Kidney (tissue), 14 donors: ENCODE data around the gene RPUSD1. TPM values are rescaled to one million over a fixed set of nuclear protein-coding genes. Genes with fewer than 3 reads are reported as not detected.

ENCODE experiments used
- DNase-seq, 5 donors: peaks; one replicate each; pipeline ENCODE4 v3.0.0-alpha.2; 2013 to 2020
- FAIRE-seq: peaks from 2 replicates; lab custom pipeline; 2012; peaks lifted over from hg19 to GRCh38; lab: Jason Lieb, UNC
- H3K27ac ChIP-seq, 2 donors: one replicate each; pipeline ENCODE4 v1.7.0; 2013; ENCODE audit warnings: low read depth in 2 of 2, low read length in 2 of 2, inconsistent platforms in 1 of 2
- H3K27me3 ChIP-seq: one replicate; pipeline ENCODE4 v1.7.1; 2013; ENCODE audit warnings: low read length, inconsistent platforms; ENCODE audit not compliant: control insufficient read depth, insufficient read depth
- H3K36me3 ChIP-seq, 3 donors: one replicate each; pipeline versions ENCODE4 v1.7.0 to v1.7.1; 2013; ENCODE audit warnings: low read length in 3 of 3, control low read depth in 1 of 3, inconsistent platforms in 1 of 3; ENCODE audit not compliant: insufficient read depth in 3 of 3, control insufficient read depth in 2 of 3
- H3K4me1 ChIP-seq, 3 donors: one replicate each; pipeline versions ENCODE4 v1.7.0 to v1.7.1; 2013; ENCODE audit warnings: low read length in 3 of 3, inconsistent platforms in 1 of 3, low read depth in 1 of 3; ENCODE audit not compliant: control insufficient read depth in 2 of 3, insufficient read depth in 2 of 3
- H3K4me3 ChIP-seq, 3 donors: one replicate each; pipeline versions ENCODE4 v1.7.0 to v1.8.1; 2013; ENCODE audit warnings: low read length in 3 of 3, control low read depth in 1 of 3, inconsistent platforms in 1 of 3
- H3K9ac ChIP-seq, 3 donors: one replicate each; pipeline versions ENCODE4 v1.7.0 to v1.7.1; 2013; ENCODE audit warnings: low read length in 3 of 3, control low read depth in 1 of 3, inconsistent platforms in 1 of 3
- H3K9me3 ChIP-seq, 3 donors: one replicate each; pipeline versions ENCODE4 v1.7.0 to v1.7.1; 2013; ENCODE audit warnings: low read length in 3 of 3, control low read depth in 1 of 3, inconsistent platforms in 1 of 3; ENCODE audit not compliant: control insufficient read depth in 2 of 3, insufficient read depth in 1 of 3
- CTCF ChIP-seq: IDR thresholded peaks from 3 replicates; pipeline ENCODE4 v1.5.1; 2012; ENCODE audit warnings: mild to moderate bottlenecking, moderate library complexity, borderline replicate concordance; ENCODE audit not compliant: insufficient read depth; ENCODE audit errors: extremely low read depth
- intact Hi-C: fragments of 100-400 bp; cut with DNase I; formaldehyde crosslinking; loops from one replicate; pipeline ENCODE4 v1.11.1; 2022
- polyA plus RNA-seq: library from polyadenylated mRNA; stranded (reverse); fragments of 350-450 nt; fragmentation: Illumina TruSeq; extraction: RNeasy Lipid Tissue Mini Kit (QIAGEN cat#74804); gene quantifications from one replicate; pipeline ENCODE4 v1.2.3, GENCODE V29; 2014; ENCODE audit warnings: low read depth, low replicate concordance; ENCODE audit not compliant: insufficient read depth
- total RNA-seq: library from RNA; stranded (reverse); fragmentation: NEBNext Ultra II Directional; extraction: Animal tissue kit (Norgen Biotek cat#: 25700); gene quantifications from one replicate; pipeline ENCODE4 v1.2.1, GENCODE V29; 2021
- donor health status: control.
- donor health status: control.
- donor health status: control.
- donor health status: control.
- donor health status: control.
- donor health status: DM: yes; HTN: yes; CAD: no.
- donor health status: Normal renal cell carcinoma (clear cell type).

The RPUSD1 gene
- total and polyA plus RNA-seq, 2 donors from 2014 or later: 15.1 to 16.9 TPM

DNA sequence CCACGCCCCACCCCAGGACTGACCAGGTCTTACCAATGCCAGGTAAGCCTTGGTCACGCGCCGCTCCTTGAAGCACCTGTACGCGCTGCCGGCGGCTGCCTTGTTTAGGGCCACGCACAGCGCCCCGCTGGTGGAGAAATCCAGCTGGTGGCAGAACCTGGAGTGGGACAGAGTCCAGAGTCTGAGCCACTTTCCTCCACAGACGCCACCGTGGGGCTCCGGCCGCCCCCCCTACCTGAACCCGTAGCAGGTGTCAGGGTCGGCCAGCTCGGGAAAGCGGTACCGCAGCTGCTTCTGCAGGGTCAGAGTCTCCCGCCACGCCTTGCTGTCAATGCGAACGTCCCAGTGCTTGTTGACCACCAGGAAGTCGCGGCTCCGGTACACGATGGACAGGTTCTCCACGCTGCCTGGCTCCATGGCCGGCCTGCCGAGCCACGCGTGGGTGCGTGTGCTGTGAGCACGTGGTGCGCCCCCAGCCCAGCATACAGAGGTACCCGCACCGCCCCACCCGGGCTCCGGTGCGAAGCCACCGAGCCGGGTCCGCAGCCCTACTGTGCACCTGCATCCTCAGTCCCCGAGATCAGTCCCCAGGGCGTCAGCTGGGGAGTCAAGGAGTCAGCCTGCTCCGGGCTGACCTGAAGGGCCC, 737 bp downstream of the RPUSD1 start:
- H3K27ac ChIP-seq: no peak overlapping the region
- peak overlapping the region; percentile 61 to 87 (median 81) for H3K4me3 ChIP-seq
- no peaks in the 10 kb centered on the region for H3K36me3 ChIP-seq
- H3K9ac ChIP-seq: peak overlapping the region; percentile 39 to 89 (median 82)
- H3K9me3 ChIP-seq: no peaks in the 10 kb centered on the region
- intact Hi-C loops: no loop called here
- H3K4me1 ChIP-seq: peaks cover 0 to 15% (median 0%) of the 10 kb centered on the region in 3 donors
- no peaks in the 10 kb centered on the region for H3K27me3 ChIP-seq
- FAIRE-seq: no peak
- DNase-seq: no peak
- no peak for TF ChIP-seq CTCF

- peak; percentile 67 for TF ChIP-seq CTCF
- H3K4me1 ChIP-seq: peaks cover 0 to 15% (median 0%) of the 10 kb centered on the region in 3 donors
- DNase-seq (peak in 4 of 5 donors; percentile 33 to 87 (median 61)), FAIRE-seq (no peak)
- H3K4me3 ChIP-seq: no peak overlapping the region
- intact Hi-C loops: no loop called here
- no peaks in the 10 kb centered on the region for H3K27me3 ChIP-seq
- H3K27ac ChIP-seq: no peak overlapping the region
- H3K9ac ChIP-seq: no peak overlapping the region
- H3K36me3 ChIP-seq: no peaks in the 10 kb centered on the region
- H3K9me3 ChIP-seq: no peaks in the 10 kb centered on the region
Measured at GRCh38 chr16:785563-786535, 2.3 kb downstream of the RPUSD1 start.

DNA sequence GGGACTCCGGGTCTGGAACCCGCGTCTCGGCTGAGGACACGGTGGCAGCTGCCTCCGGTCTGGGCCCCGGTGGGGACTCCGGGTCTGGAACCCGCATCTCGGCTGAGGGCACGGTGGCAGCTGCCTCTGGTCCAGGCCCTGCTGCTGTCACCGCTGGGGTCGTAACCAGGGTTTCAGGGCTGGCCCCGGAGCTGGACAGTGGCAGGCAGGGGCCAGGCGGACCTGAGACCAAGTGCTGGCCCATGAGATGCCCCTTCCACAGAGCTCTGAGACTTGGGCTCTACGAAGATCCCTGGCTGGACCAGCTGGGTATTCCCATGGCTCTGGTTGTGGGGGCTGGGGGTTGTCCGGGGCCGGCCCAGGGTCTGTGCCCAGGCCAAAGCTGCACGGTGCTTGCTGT, 3.8 kb downstream of the RPUSD1 start:
- no peaks in the 10 kb centered on the region for H3K36me3 ChIP-seq
- no peak overlapping the region for H3K27ac ChIP-seq
- FAIRE-seq: no peak
- H3K9me3 ChIP-seq: no peaks in the 10 kb centered on the region
- peaks cover 0 to 15% (median 0%) of the 10 kb centered on the region in 3 donors for H3K4me1 ChIP-seq
- no peak for TF ChIP-seq CTCF
- no peaks in the 10 kb centered on the region for H3K27me3 ChIP-seq
- H3K9ac ChIP-seq: no peak overlapping the region
- intact Hi-C loops: no loop called here
- DNase-seq: no peak
- no peak overlapping the region for H3K4me3 ChIP-seq
